GM12874 (cell line): ENCODE measurements around the gene DHRS11.

Experiments
- CTCF ChIP-seq: IDR thresholded peaks from 2 replicates; pipeline ENCODE4 v1.5.1; 2011; ENCODE audit warnings: low read depth, mild to moderate bottlenecking, control low read depth, low read length, moderate library complexity; ENCODE audit not compliant: insufficient read depth

Gene DHRS11

GRCh38 chr17:36594626-36595401 lies 3.1 kb downstream of the DHRS11 start:
- TF ChIP-seq CTCF = no peak

GRCh38 chr17:36597226-36597625 lies 5.5 kb downstream of the DHRS11 start:
- TF ChIP-seq CTCF = no peak

GRCh38 chr17:36597866-36598777 lies 6.4 kb downstream of the DHRS11 start:
- TF ChIP-seq CTCF = no peak

- TF ChIP-seq CTCF = no peak
Measured at GRCh38 chr17:36598951-36599401, 7.3 kb downstream of the DHRS11 start.

GRCh38 chr17:36599546-36600250 lies 8.0 kb downstream of the DHRS11 start:
- TF ChIP-seq CTCF = no peak

GRCh38 chr17:36600465-36600864 lies 8.8 kb downstream of the DHRS11 start:
- TF ChIP-seq CTCF = no peak

- TF ChIP-seq CTCF = no peak
Measured at GRCh38 chr17:36600936-36601302, 9.2 kb downstream of the DHRS11 start.
